Endothelial cell of umbilical vein (primary cell): Measurements from ENCODE around the gene NDUFS5.
"Not testable (repeated sequence)": the region's sequence is repeated elsewhere in the genome, so short reads cannot be mapped to it uniquely, and the experiment has no call there.

Experiments
- JUN ChIP-seq: IDR thresholded peaks from 2 replicates; pipeline ENCODE4 v1.6.1; 2011; ENCODE audit warnings: borderline replicate concordance, low read depth; ENCODE audit not compliant: insufficient read length, insufficient read depth
- TF ChIP-seq, protein P1 (sequence below): IDR thresholded peaks from 2 replicates; pipeline ENCODE4 v1.6.1; 2011; ENCODE audit not compliant: insufficient read depth, insufficient read length

DNA sequence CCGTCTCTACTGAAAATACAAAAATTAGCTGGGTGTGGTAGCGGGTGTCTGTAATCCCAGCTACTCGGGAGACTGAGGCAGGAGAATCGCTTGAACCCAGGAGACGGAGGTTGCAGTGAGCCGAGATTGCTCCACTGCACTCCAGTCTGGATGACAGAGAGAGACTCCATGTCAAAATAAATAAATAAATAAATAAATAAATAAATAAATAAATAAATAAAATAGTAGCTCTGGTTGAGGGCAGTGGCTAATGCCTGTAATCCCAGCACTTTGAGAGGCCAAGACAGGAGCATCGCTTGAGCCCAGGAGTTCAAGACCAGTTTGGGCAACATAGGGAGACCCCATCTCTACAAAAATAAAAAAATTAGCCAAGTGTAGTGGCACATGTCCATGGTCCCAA, 42.1 kb downstream of the NDUFS5 start:
- not testable (repeated sequence) for TF ChIP-seq JUN
- TF ChIP-seq, protein P1, sequence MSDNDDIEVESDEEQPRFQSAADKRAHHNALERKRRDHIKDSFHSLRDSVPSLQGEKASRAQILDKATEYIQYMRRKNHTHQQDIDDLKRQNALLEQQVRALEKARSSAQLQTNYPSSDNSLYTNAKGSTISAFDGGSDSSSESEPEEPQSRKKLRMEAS, result not testable (repeated sequence)
